Islet of Langerhans (tissue), 1 donor: Measurements from ENCODE around the gene RPS18.

ENCODE experiments used
- FAIRE-seq: peaks from one replicate; lab custom pipeline; 2011; peaks lifted over from hg19 to GRCh38; lab: Jason Lieb, UNC

RPS18 gene

GRCh38 chr6:33289784-33290315 lies 18.0 kb downstream of the RPS18 start:
- no peak for FAIRE-seq

- FAIRE-seq, result no peak
Measured at GRCh38 chr6:33290459-33290858, 18.6 kb downstream of the RPS18 start.

DNA sequence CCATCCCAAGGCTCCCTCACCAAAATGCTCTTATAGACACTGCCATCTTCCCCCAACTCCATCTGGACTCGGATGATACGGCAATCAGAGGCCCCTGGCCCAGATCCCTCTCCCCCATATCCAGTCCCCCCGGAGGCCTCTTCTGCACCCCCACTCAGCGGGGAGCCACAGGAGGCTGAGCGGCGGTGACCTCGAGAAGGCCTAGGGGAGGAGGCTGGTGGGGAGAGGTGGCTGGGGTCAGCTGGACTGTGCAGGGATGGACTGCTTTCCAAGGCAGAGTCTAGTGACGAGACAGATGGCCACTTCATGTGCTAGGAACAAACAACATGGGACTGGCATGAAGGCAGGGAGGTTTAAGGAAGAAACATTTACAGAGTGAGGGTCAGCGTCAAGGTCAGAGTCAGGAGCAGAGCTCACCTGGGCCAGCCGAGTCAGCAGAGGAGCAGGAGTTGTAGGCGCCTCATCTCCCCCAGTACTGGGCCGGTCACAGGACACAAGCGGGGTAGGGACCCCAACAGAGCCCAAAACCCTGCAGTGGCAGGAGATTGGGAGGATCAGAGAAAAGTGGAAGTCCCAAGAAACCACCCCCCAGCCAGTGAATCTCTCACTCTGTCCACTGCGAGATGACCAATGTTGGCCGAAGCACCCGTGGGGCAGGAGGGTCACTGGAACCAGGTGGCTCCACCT lies 21.3 kb downstream of the RPS18 start:
- no peak for FAIRE-seq

DNA sequence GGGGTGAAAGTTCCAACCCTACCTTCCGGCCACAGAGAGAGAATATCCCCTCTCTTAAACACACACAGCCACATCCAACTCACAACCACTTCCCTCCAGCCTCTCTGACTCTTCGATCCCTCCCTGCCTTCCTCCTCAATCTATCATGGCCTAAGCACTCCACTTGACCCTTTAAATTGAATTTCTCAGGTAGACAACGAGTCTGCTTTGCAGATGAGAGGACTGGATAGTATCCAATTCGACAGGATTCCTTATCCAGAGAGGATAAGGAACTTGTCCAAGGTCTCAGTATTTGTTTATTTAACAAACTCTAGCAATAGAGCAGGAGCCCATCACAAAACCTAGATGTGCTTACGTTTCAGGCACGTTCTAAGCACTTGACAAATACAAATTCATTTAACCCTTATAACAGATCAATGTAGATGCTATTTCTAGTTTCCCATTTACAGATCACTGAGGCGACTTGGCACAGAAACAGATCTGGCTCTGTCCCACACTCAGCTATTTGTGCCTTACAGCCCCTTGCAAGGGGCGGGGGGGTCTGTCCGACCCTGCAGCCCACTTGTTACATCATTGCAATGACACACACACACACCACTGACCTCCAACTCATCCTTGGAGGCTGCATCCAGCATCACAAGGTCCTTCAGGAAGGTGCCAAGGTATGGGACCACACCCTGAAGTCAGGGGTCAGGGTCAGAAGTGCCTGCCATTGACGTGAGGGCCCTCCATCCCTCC lies 22.4 kb downstream of the RPS18 start:
- no peak for FAIRE-seq

DNA sequence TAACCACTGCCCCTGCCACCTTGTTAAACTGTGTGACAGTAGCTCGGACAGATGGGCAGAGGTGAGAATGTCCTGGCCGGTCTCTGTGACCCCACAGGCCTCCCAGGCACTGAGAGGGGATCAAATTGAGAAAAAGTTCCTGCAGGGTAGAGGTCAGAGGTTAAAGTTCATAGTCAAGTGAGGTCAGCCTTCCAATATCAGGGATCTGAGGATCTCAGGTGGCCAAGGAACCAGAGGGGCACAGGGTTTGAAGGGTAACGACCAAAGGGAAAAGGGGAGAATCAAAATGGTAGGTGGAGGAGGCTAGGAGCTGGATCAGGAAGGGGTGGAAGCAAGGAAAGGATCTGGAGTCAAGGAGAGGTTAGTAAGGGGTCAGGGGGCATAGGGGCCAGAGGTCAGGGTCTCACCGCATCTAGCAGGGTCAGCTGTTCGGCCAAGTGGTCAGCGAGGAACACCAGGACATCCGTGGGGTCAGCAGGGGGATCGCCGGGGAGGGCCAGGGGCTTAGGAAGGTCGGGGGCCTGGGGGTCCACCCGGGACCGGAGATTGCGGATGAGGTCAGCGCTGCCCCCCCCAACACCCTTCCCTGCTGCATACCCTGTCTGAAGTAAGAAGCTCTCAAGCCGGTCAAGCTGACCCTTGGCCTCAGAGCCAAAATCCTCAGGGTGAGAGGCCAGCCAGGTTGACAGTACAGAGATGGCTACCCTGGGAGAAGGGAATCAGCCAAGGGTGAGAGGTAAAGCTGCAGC lies 23.9 kb downstream of the RPS18 start:
- FAIRE-seq, result no peak

GRCh38 chr6:33296797-33297405 lies 25.0 kb downstream of the RPS18 start:
- no peak for FAIRE-seq

- no peak for FAIRE-seq
Measured at GRCh38 chr6:33297406-33297955, 25.6 kb downstream of the RPS18 start.

GRCh38 chr6:33297956-33298772 lies 26.3 kb downstream of the RPS18 start:
- no peak for FAIRE-seq

DNA sequence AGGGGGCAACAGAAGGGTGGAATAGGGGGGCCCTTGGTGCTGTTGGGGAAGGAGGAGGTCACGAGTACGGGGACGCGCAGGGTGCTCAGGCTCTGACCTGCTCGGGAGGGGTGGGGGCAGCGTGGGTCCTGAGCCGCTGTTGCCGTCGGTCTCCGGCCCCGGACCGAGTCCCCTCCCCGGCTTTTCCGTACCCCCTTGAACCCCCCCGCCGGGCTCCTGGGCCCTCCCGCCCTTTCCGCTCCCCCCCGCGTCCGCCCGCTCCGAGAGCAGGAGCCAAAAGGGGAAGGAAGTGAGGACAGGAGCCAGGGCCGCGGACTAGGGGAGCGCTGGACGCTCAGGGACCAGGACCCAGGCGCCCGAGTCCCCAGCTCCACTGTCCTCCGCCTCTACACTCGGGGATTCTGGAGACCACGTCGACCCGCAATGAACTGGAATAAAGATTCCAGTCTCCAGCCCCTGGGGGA lies 26.9 kb downstream of the RPS18 start, which contains the start of gene RGL2:
RGL2 (minus strand) TSS at position 170 of the 464 bp plus-strand sequence. CDS start 332 bp downstream, outside the sequence.
- no peak for FAIRE-seq

- no peak for FAIRE-seq
Measured at GRCh38 chr6:33299237-33299944, 27.5 kb downstream of the RPS18 start.

- no peak for FAIRE-seq
Measured at GRCh38 chr6:33301877-33302276, 30.0 kb downstream of the RPS18 start.

- FAIRE-seq, result no peak
Measured at GRCh38 chr6:33304216-33304615, 32.3 kb downstream of the RPS18 start.

- no peak for FAIRE-seq
Measured at GRCh38 chr6:33305052-33305451, 33.2 kb downstream of the RPS18 start.

DNA sequence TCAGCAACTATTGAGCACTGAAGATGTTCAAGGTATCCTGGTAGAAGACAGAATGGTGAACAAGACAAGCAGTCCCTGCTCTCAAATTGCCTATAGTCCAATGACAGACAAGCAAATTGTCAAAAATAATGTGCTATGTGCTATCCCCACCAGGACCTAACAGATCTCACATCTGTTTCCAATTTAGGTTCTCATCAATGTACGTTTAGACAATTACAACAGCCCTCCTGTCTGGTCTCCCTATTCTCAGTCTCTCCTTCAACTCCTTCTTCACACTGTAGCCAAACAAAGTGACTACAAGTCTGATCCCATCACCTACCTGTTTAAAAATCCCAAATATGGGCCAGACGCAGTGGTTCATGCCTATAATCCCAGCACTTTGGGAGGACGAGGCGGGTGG lies 34.5 kb downstream of the RPS18 start:
- no peak for FAIRE-seq

GRCh38 chr6:33312361-33313104 lies 40.7 kb downstream of the RPS18 start:
- FAIRE-seq, result no peak

DNA sequence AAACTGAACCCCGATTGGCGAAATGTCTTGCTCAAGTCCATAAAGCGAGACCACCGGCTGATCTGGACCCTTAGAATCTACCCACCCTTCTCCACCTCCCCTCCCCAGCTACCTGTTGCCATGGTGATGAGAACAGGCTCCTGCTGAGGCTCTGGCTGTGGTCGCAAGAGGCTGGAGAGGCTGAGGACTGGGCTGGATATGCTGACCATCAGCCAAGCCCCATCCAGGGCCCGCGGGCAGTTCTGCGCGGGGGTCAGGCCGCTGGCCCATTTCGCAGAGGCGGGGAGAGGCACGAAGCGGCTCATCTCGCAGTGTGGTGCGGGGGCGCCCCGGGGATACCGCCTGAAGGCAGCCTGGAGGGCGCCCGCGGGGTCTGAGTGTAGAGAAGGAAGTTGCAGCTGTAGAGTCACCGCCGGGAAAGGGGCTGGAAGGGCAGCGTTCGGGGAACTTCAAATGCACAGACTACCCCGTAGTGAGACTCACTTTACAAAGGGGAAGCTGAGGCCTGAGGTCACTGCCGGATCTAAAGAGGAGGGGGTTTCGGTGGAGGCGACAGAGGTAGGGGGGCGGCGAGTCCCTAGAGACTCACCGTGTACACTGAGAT lies 41.3 kb downstream of the RPS18 start:
- FAIRE-seq, result no peak

DNA sequence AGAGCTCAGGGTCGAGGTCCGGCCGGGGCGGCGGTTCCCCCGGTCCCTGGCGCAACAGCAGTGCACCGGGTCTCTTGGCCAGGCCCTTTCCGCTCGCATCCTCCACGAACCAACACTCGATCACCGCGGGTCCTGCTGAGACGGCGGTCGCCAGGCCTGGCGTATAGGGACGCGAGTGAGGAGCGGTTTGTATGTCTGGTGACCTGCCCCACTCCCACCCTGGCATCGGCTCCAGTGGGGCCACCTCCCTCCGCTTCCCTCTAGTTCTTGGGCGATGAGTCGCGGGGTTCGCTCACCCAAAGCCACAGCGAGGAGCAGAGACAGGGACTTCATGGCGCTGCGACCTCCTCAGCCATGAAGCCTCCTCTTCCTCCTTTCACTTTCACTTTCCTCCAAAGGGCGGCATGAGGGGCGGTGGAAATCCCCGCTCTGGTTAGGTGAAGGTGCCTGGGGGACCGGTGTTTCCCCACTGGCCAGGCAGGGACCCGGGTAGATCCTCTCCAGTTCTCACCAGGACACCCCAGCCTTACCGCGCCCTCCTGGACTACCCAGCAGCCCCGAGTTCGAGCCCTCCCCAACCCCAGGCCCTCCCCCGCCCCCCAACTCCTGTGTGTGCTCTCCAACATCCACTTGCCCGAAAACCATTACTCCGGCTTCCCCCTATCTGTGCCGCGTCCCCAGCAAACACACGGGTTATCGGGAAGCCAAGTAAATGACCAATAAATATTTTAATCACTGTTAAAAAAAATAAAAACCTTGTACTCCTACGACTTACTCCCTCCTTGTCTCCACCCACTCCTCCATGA lies 42.0 kb downstream of the RPS18 start, which contains the start of gene TAPBP:
TAPBP (minus strand) TSS at position 370 of the 806 bp plus-strand sequence; CDS start at position 333, 37 bp downstream.
- no peak for FAIRE-seq

GRCh38 chr6:33314515-33314942 lies 42.7 kb downstream of the RPS18 start:
- FAIRE-seq, result no peak
